GM19438 (cell line): ENCODE measurements around the gene NCLN.
"Not testable (repeated sequence)": the region's sequence is repeated elsewhere in the genome, so short reads cannot be mapped to it uniquely, and the experiment has no call there.

Source experiments
- ATAC-seq: cut with Tn5 transposase; IDR thresholded peaks from one replicate; pipeline ENCODE4 v1.9.1; 2021; ENCODE audit warnings: low read depth; ENCODE audit not compliant: unreplicated experiment

NCLN gene

DNA sequence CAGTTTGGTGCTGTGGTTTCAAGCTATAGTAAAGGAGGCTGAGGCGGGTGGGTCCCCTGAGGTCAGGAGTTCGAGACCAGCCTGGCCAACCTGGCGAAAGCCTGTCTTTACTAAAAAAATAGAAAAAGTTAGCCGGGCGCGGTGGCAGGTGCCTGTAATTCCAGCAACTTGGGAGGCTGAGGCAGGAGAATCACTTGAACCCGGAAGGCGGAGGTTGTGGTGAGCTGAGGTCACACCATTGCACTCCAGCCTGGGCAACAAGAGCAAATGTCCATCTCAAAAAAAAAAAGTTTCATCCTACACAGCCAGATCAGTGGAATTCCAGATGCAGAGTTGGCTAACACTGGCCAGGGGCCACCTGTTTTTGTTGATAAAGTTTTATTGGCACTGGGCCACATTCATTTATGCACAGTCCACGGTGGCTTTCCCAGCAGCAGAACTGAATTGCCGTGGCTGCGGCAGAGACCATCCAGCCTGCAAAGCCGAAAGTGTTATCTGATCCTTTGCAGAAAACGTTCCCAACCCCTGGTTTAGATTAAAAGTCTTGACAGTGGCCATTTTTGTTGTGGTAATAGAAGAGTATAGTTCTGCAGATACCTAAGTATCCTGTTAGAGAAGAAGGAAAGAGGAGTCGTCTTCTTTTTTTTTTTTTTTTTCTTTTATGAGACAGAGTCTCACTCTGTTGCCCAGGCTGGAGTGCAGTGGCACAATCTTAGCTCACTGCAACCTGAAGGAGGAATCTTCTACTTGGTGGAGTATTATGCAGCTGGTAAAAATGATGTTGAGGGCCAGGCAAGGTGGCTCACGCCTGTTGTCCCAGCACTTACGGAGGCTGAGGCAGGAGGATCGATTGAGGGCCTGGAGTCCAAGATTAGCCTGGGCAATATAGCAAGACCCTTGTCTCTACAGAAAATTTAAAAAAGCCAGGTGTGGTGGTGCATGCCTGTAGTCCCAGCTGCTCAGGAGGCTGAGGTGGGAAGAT lies 8.7 kb downstream of the NCLN start:
- no peak for ATAC-seq

GRCh38 chr19:3196064-3196932 lies 10.6 kb downstream of the NCLN start:
- ATAC-seq, result no peak

GRCh38 chr19:3196933-3197205 lies 11.1 kb downstream of the NCLN start:
- no peak for ATAC-seq

GRCh38 chr19:3198901-3199700 lies 13.4 kb downstream of the NCLN start:
- ATAC-seq, result no peak

GRCh38 chr19:3201072-3201700 lies 15.5 kb downstream of the NCLN start:
- no peak for ATAC-seq

DNA sequence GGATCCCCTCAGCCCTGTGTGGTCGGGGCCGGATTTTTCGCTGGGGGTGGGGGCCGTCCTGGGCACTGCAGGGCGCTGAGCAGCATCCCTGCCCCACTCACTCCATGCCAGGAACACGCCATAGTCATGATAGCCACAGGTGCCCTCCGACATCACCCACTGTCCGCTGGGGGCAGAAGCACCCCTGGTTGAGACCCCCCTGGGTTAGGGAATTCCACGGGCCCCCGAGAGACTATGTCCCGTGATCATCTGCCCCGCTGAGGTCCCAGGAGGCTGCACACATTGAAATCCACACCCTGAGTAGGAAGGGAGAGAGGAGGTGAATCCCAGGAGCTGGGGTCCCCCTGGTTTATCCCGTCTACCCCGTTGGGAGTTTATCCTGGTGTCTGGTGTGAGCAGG lies 16.2 kb downstream of the NCLN start:
- ATAC-seq, result no peak

DNA sequence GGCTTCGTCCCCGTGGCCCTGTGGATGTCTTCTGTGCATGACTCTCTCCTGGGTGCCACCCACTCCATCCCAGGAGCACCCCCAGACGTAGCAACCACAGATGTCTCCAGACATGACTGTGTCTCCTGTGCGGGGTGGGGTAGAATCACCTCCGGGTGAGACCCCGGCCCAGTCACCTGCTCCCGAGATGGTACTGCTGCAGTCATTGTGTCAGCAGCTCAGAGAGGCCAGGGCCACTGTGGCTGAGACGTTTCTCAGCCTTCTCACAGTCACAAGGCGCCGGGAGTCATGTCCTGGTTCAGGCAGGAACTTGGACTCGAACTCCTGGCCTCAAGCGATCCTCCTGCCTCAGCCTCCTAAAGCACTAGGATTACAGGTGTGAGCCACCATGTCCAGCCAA lies 16.6 kb downstream of the NCLN start:
- ATAC-seq, result no peak

GRCh38 chr19:3202895-3203294 lies 17.2 kb downstream of the NCLN start:
- ATAC-seq, result not testable (repeated sequence)

DNA sequence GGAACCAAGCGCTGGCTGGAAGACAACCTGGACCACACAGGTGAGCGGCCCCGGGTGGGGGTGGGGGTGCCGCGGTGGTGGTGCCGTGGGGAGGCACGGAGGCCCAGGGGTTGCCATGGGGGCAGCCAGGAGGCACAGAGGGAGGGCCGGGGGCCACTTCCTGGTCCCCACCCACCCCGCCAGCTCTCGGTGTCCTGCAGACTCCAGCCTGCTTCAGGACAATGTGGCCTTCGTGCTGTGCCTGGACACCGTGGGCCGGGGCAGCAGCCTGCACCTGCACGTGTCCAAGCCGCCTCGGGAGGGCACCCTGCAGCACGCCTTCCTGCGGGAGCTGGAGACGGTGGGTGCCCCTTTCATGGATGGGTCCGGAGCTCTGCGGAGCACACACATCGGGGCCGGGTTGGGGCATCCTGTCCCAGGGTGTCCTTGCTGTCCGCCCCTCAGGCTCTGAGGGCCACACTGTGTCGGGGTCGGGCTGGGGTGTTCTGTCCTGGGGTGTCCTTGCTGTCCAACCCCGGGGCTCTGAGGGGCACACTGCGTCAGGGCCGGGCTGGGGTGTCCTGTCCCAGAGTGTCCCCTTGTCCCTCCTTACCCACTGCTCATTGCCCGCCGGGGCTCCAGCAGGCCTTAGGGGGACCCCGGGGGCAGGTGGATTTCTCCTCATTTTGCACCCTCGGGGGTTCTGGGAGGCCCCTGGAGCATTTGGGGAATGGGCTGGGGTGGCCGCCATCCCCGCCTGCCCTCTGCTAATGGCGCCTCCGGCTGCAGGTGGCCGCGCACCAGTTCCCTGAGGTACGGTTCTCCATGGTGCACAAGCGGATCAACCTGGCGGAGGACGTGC lies 18.3 kb downstream of the NCLN start:
- no peak for ATAC-seq

DNA sequence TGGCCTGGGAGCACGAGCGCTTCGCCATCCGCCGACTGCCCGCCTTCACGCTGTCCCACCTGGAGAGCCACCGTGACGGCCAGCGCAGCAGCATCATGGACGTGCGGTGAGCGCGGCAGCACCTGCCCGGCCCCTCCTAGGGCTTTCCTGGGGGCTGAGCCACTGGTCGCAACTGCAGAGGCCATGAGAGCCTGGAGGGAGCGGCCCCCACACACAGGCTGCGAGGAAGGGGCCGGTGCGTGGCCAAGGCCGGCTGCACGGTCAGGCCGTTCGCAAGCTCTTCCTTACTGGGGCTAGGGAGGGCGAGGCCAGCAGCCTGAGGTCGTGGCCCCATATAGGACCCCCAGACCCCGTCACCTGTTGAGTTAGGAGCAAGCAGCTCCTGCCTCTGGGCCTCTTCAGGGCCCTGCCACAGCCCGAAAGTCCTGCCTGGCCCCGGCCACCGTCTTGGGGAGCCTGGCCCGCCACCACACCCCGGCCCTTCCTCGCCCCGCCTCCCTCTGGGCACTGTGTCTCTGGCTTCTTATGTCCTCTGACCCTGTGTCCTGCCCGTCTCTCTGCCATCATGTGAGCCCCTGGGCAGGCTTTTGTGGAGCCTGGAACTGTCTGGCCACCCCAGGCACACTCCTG lies 19.0 kb downstream of the NCLN start:
- no peak for ATAC-seq

DNA sequence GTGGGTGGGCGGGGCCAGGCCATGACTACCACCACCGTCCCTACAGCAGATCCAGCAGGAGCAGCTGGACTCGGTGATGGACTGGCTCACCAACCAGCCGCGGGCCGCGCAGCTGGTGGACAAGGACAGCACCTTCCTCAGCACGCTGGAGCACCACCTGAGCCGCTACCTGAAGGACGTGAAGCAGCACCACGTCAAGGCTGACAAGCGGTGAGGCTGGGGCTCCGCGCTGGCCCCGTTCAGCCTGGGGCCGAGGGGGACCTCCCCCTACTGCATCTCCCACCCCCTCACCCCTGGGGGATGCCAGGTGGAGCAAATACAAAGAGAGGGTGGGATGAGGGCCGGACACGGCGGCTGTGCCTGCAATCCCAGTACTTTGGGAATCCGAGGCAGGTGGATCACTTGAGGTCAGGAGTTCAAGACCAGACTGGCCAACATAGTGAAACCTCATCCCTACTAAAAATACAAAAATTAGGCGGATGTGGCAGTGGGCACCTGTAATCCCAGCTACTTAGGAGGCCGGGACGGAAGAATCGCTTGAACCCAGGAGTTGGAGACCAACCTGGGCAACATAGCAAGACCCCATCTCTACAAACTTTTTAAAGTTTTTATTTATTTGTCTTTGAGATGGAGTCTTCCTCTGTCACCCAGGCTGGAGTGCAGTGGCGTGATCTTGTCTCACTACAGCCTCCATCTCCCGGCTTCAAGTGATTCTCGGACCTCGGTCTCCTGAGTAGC lies 20.7 kb downstream of the NCLN start:
- ATAC-seq, result no peak

GRCh38 chr19:3207461-3208242 lies 21.9 kb downstream of the NCLN start:
- no peak for ATAC-seq

GRCh38 chr19:3208317-3209207 lies 22.8 kb downstream of the NCLN start:
- no peak for ATAC-seq

DNA sequence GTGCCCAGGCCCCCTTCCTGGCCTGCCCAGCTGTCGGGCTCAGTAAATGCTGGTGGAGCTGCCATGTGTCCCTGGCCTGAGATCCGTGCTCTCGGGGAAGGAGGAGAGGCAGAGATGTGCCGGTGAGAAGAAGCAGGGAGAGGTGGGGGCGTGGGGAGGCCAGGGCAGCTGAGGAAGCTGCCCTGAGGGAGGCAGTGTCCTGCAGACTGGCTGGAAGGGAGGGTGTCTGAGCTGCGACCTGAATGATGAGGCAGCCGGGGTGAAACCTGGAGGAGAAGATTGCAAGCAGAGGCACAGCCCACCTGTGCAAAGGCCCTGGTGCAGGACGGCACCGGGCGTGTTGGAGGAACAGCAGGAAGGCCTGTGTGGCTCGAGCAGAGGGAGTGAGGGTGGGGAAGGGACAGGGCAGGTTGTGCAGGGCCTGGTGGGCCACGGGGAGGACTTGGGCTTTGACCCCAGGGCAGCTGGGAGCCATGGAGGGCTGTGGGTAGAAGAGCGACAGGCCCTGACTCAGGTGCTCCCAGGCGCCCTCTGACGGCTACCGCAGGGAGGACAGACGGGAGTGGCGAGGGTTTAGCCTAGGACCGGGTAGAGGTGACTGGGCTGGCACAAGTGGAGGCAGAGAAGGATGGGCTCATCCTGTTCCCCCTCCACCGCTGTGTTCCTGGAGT lies 24.8 kb downstream of the NCLN start:
- no peak for ATAC-seq

DNA sequence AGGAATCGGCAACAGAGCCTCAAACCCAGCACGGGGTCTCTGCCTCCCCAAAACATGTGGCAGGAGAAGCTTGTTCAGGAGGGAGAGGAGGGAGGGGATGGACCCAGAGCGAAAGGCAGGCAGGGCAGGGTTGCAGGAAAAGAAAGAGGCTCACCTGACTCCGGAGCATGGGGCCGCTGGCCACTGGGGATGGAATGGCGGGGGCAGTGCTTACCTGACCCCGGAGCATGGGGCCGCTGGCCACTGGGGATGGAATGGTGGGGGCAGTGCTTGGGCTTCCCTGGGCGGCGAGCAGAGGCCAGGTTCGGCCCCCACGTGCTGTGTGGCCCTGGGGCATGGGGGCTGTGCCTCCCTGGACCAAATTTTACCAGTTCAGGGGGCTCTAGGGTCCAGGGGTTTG lies 25.5 kb downstream of the NCLN start:
- no peak for ATAC-seq

- no peak for ATAC-seq
Observed at GRCh38 chr19:3213159-3213558, 27.4 kb downstream of the NCLN start.
